NCI-H2171 (cell line): ENCODE measurements around the gene NELFB.
"Not testable (repeated sequence)": the region's sequence is repeated elsewhere in the genome, so short reads cannot be mapped to it uniquely, and the experiment has no call there.

Experiments
- DNase-seq: peaks from one replicate; lab custom pipeline; 2025; lab: John Stamatoyannopoulos, UW

Gene NELFB

DNA sequence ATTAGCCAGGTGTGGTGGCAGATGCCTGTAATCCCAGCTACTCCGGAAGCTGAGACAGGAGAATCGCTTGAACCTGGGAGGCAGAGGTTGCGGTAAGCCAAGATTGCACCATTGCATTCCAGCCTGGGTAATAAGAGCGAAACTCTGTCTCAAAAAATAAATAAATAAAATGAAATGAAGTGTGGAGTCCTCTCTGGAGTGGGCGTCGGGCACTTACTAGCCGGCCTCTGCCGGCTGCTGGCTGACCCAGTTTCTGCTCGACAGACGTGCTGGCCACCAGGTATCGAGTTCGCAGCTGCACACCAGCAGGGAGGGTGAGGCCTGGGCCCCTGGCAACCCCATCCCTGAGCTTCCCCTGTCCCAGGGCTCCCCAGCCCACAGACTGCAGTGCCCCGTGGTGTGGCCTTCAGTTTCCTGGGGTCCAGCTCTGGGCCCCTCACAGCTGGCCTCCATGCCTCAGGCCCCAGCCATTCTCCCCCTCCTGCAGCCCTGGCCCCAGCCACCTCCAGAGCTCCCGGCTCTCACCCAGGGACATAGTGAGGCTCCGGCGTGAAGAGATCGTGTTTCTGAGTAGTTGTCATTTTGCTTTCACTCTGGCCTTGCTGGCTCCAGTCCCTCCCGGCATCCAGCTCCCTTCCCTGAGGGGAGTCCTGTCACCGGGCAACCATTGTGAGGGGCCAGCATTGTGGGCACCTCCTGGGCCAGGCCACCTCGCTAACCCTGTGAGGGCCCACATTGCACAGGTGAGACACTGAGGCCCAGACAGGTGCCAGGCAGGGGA, 7.8 kb upstream of the NELFB start:
- no peak for DNase-seq

DNA sequence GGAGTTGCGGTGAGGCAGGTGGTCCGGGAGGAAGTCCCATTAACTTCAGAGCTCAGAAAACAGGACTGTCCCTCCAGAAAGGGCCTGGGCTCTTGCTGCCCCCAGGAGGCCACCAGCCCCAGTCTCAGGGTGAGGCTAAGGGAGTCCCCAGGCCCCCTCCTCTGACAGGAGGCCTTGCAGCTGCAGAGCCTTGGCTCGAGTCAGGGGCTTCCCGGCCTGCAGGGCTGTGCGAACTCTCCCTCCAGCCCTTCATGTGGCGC, 7.3 kb upstream of the NELFB start:
- no peak for DNase-seq

DNA sequence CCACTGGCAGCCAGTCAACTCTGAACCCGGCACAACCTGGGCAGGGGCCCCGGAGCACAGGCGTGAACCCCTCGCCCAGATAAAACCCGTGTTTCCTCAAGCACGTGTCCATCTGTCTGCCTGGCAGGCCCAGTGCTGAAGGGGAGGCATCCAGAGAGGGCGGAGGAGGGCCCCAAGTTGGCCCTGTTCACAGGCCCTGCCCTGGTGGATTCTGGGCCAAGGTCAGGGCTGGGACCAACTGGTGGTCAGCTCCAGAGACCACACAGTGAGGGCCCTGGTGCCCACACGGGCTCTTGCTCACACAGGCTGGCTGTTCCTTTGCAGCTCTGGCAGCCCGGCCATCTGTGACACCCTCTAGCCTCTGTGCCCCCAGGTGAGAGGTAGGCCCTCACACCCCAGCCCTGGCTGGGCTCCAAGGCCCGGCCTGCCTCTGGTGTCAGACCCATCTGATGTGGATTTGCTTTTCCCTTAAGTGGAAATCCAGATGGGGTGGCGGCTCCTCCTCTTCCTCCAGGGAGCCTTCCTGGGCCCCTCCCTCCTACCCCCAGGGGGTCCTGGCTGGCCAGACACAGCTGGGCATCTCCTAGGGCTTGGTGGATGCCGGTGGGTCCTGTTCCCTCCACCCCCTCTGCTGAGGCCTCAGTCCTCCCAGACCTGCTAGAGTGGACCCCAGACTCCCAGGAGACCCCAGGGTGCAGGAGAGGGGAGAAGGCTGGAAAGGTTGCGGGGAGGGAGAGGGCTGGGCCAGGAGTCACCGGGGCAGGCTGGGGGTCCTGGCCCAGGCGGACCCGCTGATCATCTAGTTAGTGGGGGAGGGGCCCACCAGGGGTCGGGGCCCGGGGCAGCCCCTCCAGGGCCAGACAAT, 4.6 kb upstream of the NELFB start:
- DNase-seq, result no peak

DNA sequence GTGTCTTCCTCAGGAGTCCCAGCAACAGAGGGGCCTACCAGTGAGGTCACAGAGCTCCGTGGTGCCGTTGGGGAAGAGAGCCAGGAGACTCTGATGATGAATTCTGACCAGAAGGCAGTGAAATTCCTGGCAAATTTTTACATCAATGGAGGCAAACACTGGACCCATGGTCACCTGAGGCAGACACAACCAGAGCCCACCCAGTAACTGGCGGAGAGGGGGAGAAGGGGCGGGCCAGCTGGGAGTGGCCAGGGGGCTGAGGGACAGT, 4.0 kb upstream of the NELFB start, which contains the start of gene STPG3:
TSS of gene STPG3 (plus strand) at position 93 of the 268 bp plus-strand sequence. CDS start at position 94, 1 bp downstream.
- no peak for DNase-seq

DNA sequence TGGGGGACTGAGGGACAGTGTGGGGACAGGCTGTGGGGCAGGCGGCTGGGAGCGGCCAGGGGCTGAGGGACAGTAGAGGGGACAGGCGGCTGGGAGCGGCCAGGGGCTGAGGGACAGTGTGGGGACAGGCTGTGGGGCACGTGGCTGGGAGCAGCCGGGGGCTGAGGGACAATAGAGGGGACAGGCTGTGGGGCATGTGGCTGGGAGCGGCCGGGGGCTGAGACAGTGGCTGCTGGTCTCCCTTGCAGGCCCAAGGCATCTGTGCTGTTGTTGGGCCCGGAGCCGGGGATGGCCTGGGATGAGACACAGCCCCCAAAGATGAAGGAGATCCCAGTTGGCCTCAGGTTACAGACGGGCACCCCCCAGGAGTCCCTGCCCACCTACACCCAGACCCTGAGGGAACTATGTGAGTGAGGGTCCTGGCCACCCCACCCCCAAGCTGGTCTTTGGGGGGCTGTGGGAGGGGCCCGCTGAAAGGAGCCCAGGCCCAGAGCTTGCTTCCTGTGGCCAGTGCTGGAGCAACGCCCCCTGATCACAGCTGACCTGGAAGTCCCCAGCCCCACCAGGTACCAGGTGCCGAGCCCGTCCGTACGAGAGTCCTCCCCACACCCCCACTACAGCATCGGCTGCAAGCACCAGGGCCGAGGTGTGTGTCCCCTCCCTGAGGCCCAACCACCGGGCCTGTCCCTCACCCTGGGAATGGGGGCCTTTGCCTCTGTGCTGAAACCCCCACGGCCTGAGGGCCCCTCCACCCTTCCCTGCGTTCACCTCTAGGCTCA, 3.4 kb upstream of the NELFB start:
- no peak for DNase-seq

DNA sequence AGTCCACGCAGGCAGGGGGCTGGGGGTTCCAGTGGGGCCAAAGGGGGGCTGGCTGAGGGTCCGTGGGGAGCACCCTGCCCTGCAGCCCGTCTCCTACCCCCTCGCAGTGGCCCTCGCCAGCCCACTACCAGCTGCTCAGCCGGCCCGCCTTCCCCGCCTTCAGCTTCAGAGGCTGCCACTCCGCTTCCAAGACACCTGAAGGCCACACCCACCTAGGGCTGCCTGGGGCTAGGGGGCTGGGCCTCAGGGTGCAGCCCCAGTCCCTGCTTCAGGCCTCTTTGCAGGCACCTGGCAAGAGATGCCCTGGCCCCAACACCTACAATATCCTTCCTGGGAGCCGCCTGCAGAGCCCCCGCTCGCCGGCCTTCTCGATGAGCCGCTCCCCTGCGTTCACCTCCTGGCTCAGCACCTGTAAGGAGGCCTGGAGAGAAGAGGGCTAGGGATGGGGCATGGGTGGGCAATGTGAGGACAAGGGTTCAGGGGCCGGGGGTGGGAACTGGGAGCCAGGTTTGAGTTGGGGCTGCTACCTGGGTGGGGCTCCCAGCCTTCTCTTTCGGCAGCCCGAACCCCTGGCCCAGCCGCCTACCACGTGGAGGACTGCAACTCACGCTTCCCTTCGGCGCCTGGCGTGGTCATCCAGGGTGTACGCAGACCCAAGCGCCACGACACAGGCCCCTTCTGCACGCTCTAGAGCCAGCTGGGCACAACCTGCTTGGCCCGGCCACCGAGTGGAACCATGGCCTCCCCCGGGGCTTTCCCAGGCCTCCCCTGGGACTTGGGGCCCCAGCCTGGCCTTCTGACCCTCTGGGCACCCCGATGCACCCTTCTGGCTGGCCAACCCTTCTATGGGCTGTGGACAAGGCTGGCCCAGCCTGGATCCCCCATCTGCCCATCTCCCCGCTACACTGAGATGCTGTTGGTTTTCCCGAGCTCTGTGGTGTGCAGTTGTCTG, 2.3 kb upstream of the NELFB start:
- no peak for DNase-seq

DNA sequence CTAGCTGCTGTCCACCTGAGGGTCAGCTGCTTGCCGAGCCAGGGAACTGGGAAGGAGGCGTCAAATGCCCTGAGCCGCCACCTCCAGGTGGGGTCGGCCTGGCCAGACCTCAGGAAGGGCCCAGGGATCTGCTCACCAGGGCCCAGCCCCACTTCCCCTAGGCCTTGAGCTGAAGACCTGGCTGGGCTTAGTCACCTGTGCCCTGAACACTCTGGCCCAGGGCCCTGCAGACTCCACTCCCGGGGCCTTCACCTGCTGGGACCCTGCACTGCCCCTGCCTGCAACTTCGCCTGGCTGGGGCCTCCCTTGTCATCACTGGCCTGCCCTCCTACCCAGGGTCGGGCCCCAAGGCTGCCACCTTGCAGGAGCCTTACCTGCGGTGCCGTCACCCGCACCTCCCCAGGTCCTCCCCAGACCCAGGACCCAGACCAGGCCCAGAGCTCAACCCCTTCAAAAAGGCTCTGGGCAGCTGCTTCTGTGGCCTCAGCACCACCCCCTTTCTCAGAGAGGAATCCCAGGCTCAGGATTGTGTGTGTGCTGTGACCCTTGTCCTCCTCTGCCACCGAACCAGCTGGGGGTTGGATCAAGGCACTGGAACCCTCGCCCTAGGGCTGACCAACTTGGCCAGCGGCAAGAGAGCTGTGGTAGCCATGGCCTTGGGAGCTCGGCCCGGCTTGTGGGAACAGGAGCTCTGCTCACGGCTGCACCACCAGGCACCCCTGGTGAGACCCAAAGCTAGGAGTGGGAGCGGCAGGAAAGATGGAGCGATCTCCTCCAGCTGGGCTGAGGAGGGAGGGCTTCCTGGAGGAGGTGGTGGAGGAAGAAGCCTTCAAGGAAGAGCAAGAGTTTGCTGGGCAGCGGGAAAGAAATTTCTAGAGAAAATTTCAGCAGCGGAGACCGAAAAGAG, 1.2 kb upstream of the NELFB start:
- no peak for DNase-seq

DNA sequence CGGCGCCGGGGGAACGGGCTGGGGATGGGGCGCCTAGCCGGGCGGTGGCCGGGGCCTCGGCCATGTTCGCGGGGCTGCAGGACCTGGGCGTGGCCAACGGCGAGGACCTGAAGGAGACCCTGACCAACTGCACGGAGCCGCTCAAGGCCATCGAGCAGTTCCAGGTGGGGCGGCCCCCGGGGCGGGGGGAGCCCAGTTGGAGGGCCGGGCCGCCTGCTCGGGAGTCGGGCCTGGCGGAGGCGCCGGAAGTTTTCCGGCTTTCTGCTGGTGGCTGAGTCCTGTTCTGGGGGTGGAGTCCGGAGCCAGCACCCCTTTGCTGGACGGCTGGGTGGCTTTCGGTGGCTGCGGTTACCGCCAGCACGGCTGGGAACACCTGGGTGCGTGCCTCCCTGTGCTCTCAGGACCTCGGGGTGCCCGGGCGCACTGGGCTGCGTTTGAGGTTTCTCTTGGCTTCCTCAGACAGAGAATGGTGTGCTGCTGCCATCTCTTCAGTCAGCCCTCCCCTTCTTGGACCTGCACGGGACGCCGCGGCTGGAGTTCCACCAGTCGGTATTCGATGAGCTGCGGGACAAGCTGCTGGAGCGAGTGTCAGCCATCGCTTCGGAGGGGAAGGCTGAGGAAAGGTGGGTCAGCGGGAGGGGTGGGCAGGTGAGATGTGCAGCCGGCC, 454 bp downstream of the NELFB start:
- no peak for DNase-seq

DNA sequence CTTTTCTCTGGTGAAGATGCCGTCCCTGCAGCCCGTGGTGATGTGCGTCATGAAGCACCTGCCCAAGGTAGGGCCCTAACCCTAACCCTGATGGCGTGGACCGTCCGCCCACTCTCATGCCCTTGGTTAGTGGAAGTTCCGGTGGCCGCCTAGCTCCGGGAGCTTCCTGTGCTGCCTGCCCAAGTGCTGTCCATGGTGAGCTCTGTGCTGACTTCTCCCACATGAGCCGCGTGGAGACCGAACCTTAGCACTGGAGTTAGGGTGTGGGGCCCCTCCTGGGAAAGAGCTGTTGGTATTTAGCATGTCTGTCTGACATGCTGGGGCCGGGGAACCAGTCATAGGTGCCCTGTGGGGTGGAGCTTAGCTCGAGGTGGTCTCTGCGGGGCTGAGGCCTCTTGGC, 1.2 kb downstream of the NELFB start:
- DNase-seq, result no peak

DNA sequence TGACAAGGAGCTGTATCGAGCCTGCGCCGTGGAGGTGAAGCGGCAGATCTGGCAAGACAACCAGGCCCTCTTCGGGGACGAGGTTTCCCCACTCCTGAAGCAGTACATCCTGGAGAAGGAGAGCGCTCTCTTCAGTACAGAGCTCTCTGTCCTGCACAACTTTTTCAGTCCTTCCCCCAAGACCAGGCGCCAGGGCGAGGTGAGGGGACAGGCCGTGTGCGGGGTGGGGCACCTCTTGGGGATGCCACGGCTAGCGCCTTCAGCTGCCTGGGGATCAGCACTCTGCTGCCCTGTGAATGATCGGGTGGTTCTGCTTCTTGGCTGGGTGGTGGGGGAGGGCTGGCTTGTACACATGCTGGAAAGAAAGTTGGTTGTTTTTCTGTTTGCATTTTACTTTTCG, 1.7 kb downstream of the NELFB start:
- DNase-seq, result no peak

DNA sequence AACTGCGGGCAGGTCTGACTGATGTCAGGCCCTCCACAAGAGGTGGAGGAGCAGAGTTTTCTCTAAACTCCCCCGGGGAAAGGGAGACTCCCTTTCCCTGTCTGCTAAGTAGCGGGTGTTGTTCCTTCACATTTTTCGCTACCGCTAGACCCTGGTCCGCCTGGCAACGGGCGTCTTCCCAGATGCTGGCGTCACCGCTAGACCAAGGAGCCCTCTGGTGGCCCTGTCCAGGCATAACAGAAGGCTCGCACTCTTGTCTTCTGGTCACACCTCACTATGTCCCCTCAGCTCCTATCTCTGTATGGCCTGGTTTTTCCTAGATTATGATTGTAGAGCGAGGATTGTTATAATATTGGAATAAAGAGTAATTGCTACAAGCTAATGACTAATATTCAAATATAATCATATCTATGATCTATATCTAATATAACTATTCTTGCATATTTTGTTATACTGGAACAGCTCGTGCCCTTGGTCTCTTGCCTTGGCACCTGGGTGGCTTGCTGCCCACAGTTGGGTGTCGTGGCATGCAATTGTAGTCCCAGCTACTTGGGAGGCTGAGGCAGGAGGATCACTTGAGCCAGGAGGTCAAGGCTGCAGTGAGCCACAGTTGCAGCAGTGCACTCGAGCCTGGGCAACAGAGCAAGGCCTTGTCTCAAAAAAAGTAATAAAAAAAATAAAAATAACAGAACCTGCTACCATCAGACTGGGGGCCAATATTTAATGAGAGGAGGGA, 7.2 kb downstream of the NELFB start:
- not testable (repeated sequence) for DNase-seq

DNA sequence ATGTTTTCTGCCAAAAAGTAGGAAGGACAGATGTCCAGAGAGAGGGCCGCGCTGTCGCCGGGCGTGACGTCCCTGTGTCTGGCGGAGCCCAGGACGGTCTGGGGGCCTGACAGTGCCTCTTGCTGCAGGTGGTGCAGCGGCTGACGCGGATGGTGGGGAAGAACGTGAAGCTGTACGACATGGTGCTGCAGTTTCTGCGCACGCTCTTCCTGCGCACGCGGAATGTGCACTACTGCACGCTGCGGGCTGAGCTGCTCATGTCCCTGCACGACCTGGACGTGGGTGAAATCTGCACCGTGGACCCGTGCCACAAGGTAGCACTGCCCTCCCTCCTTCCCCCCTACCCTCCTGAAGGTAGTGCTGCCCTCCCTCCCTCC, 7.8 kb downstream of the NELFB start:
- DNase-seq, result no peak

DNA sequence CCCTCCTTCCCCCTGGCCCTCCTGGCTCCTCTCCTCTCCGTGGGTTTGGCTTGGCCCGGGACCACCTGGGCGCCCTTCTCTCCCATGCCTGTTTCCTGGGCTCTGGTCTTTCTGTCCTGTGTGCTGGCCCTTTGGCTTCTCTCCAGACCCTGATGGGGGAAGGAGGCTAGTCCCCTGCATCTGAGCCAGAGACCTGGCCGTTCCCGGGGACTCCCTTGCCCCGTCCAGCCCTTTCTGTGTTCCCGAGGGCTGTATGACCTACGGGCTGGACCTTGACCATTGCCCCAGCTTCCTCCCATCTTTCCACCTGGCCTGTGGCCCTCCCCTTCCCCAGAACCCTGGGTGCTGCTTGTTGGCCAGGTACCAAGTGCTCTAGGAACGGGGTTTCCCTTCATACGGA, 8.4 kb downstream of the NELFB start:
- no peak for DNase-seq

DNA sequence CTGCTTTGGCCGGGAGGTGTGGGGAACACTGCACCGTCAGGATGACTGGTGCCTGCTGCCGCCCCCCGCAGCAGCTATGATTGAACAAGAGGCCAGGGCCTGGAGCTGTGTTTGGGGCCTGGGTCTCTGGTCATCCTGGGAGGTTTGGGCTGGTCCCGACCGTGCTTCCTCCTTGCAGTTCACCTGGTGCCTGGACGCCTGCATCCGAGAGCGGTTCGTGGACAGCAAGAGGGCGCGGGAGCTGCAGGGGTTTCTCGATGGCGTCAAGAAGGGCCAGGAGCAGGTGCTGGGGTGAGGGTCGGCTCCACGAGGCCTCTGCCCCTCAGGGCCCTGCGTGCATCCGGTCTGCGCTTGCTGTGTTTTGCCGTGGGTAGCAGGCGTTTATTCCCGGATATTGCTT, 8.9 kb downstream of the NELFB start:
- no peak for DNase-seq

DNA sequence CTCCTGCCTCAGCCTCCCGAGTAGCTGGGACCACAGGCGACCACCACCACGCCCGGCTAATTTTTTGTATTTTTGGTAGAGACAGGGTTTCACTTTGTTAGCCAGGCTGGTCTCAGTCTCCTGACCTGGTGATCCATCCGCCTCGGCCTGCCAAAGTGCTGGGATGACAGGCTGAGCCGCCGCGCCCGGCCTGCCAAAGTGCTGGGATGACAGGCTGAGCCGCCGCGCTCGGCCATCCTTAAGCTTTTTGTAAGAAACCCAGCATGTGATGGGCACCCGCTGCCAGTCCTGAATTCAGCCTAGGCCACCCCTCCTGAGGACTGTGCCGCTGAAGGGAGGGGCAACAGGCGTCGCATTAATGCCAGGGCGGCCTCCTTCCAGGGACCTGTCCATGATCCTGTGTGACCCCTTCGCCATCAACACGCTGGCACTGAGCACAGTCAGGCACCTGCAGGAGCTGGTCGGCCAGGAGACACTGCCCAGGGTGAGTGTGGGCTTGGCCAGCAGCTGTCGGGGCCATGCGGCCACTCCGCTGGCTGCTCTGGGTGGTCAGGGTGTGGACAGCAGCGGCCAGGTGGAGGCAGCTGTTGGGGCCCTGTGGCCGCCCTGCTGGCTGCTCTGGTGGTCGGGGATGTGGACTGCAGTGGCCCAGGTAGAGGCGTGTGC, 10.5 kb downstream of the NELFB start:
- DNase-seq, result no peak

DNA sequence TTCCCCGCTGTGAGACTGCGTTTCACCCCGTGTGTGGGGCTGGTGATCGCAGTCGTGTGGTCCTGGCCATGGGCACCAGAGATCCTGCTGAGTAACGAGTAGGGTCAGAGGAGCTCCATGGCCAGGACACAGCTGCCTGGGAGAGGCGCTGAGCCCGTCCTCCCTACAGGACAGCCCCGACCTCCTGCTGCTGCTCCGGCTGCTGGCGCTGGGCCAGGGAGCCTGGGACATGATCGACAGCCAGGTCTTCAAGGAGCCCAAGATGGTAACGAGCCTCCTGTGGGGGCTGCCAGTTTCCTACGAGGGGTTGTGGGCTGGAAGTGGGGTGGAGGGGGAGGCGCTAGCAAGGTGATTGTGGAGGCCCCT, 11.0 kb downstream of the NELFB start:
- no peak for DNase-seq

DNA sequence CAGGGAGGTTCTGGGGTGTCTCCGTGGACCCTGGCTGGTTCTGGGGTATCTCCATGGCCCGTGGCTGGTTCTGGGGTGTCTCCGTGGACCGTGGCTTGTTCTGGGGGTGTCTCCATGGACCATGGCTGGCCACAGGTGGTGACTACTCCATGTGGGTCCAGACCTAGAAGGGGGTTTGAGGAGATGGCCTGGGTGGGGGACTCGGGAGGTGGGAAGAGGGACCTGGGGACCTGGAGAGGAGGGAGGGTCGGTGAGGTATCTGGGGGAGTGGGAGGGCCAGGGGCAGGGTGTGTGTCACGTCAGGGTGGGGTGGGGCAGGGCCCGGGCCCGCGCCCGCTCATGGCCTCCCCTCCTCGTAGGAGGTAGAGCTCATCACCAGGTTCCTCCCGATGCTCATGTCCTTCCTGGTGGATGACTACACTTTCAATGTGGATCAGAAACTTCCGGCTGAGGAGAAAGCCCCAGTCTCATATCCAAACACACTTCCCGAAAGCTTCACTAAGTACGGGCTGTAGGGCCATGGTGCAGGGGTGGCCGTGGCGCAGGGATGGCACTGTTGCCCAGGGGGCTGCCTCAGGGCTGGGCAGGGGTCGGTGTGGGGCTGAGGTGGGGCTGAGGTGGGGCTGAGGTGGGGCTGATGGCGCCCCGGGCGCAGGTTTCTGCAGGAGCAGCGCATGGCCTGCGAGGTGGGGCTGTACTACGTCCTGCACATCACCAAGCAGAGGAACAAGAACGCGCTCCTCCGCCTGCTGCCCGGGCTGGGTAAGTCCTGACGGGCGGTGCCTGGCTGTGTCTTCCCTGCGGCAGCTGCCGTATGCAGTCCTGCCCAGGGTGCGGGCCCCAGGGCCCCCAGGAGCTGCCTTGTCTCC, 11.7 kb downstream of the NELFB start:
- no peak for DNase-seq

DNA sequence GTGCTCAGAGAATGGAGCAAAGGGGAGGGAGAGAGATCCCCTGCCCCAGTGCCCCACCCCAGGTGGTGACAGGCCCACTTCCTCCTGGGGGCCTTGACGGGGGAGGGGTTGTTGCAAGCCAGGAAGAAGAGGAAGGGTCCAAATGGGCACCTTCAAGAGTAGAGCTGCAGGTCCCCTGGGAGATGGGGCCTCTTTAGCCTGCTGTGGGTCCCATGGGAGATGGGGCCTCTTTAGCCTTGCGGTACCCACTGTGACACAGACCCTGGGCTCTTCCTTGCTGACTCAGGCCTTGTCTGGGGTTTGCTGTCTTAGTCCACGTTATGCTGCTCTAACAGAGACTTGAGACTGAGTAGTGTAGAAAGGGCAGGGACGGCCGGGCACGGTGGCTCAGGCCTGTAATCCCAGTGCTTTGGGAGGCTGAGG, 12.8 kb downstream of the NELFB start:
- no peak for DNase-seq
